AG09319 (cell line): ENCODE measurements around the gene CRB3.

Experiments used
- DNase-seq: peaks from one replicate; pipeline ENCODE4 v3.0.0-alpha.2; 2010; ENCODE audit warnings: low read depth; ENCODE audit errors: extremely low read depth
- CTCF ChIP-seq: IDR thresholded peaks from 2 replicates; pipeline ENCODE4 v1.5.1; 2011; ENCODE audit warnings: low read depth, mild to moderate bottlenecking, inconsistent platforms, low read length, moderate library complexity

The CRB3 gene

GRCh38 chr19:6464070-6464873 lies at the start of gene CRB3:
TSS of gene CRB3 (plus strand) at chr19:6464271. CDS start at chr19:6464702, 431 bp downstream.
- TF ChIP-seq CTCF, result no peak
- no peak for DNase-seq

- no peak for TF ChIP-seq CTCF
- no peak for DNase-seq
Measured at GRCh38 chr19:6414793-6415590, 49.1 kb upstream of the CRB3 start.

GRCh38 chr19:6415591-6416190 lies 48.4 kb upstream of the CRB3 start:
- TF ChIP-seq CTCF, result no peak

GRCh38 chr19:6416658-6417405 lies 47.2 kb upstream of the CRB3 start:
- no peak for TF ChIP-seq CTCF
- DNase-seq, result no peak

More at GRCh38 chr19:6415591-6416190, 48.4 kb upstream of the CRB3 start:
- DNase-seq, result no peak

- no peak for DNase-seq
- peak; percentile 40 for TF ChIP-seq CTCF
Measured at GRCh38 chr19:6417713-6418561, 46.1 kb upstream of the CRB3 start.

- no peak for DNase-seq
- TF ChIP-seq CTCF, result no peak
Measured at GRCh38 chr19:6418562-6418932, 45.5 kb upstream of the CRB3 start.
